ENCODE data around the gene AGXT. TPM values are rescaled to one million over a fixed set of nuclear protein-coding genes. Genes with fewer than 3 reads are reported as not detected.

Gene AGXT
- total RNA-seq, 1 experiment from 2014 or later: not detected

DNA sequence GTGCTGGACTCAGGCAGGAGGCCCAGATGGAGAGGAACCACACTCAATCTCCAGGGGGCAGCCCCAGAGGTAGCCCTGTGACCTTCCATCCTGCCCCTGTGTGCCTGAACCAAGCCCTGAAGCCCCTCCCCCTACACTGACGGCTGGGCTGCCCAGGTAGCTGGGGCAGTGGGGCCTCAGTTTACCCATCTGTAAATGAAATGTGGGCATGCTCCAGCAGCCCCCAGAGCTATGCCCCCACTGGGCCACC lies 53.3 kb downstream of the AGXT start:
- Histone ChIP-seq H3K4me1 (ENCODE audit: low read length) (peaks cover 3% of the 10 kb centered on the region), H4K20me1 (ENCODE audit: insufficient read depth, low read depth, low read length) (peaks cover 9% of the 10 kb centered on the region; the same call in 1 of the 2 replicates), H3K9ac (ENCODE audit: low read length) (no peak overlapping the region), H3K27me3 (ENCODE audit: low read length) (no peaks in the 10 kb centered on the region), H3K9me2 (replicated peaks; ENCODE audit: insufficient read depth, low read length) (no peaks in the 10 kb centered on the region), H3K4me2 (ENCODE audit: low read depth, low read length, poor library complexity, severe bottlenecking) (no peak overlapping the region), H3K4me3 (ENCODE audit: low read length) (no peak overlapping the region), H3K36me3 (ENCODE audit: insufficient read depth, low read length) (no peaks in the 10 kb centered on the region), H3K27ac (ENCODE audit: low read length) (no peak overlapping the region), H3K9me3 (ENCODE audit: low read length) (no peaks in the 10 kb centered on the region), H3K79me2 (ENCODE audit: low read length) (no peaks in the 10 kb centered on the region), H2AFZ (ENCODE audit: low read length) (no peak overlapping the region)
- DNase-seq: no peak

DNA sequence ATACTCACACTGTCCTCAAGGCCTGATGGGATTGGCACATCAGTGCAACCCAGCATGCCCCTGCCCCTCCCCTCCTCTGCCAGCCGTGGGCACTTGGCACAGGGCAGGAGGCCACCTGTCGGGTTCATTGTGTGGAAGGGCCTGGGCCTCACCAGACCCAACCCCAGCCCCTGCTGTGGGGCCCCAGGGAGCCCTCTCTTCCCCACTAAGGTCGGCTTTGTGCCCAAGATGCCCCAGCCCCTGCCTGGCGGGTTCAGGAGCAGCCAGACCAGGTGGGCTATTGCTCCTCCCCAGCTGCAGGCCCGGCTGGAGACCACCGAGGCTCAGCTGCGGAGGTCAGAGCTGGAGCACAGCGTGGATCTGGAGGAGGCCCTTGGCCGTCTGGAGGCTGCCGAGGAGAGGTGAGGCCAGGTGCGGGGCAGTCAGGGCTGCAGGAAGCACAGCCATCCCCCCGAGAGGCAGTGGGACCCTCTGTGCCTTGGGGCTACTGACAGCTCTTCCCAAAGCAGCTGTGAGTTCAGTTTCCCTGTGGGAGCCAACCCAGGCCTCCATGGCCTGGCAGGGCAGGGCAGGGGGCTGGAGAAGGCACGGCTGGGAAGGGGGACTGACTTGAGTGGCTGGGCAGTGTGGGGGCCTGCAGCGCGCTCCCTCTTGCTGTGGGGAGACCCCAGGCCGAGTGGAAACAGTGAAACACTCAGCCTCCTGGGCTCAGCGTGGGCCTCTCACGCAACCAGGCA lies 53.8 kb downstream of the AGXT start:
- Histone ChIP-seq H2AFZ (ENCODE audit: low read length) (no peak overlapping the region), H3K36me3 (ENCODE audit: insufficient read depth, low read length) (no peaks in the 10 kb centered on the region), H3K4me1 (ENCODE audit: low read length) (no peaks in the 10 kb centered on the region), H3K27me3 (ENCODE audit: low read length) (no peaks in the 10 kb centered on the region), H3K79me2 (ENCODE audit: low read length) (no peaks in the 10 kb centered on the region), H3K4me2 (ENCODE audit: low read depth, low read length, poor library complexity, severe bottlenecking) (no peak overlapping the region), H3K27ac (ENCODE audit: low read length) (no peak overlapping the region), H3K9ac (ENCODE audit: low read length) (no peak overlapping the region), H3K9me3 (ENCODE audit: low read length) (no peaks in the 10 kb centered on the region), H4K20me1 (ENCODE audit: insufficient read depth, low read depth, low read length) (peaks cover 6% of the 10 kb centered on the region; the same call in 1 of the 2 replicates), H3K4me3 (ENCODE audit: low read length) (no peak overlapping the region), H3K9me2 (replicated peaks; ENCODE audit: insufficient read depth, low read length) (no peaks in the 10 kb centered on the region)
- DNase-seq: no peak

DNA sequence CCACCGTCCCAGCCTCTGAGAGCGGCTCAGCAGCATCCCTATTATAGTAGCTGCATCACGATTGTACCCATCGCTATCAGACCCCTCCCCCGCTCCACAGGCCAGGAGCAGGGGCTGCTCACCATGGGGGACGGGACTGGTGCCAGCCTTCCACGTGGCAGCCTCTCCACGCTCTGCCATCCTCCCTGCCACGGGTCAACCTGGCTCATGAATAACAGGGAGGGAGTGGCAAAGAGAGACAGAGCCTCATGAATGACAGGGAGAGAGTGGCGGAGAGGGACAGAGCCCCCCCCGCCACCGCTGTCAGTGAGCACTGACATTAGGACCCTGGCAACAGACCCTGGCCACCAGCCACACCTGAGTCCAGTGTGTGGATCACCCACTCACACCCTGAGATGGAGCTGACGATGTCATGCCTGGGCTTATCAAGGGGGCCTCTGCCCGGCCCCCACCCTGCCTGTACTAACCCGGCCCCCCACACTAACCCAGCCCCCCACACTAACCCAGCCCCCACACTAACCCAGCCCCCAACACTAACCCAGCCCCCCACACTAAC lies 54.4 kb downstream of the AGXT start:
- DNase-seq: no peak
- H3K27ac ChIP-seq (ENCODE audit: low read length): no peak overlapping the region
- no peaks in the 10 kb centered on the region for H3K79me2 ChIP-seq (ENCODE audit: low read length)
- no peaks in the 10 kb centered on the region for H3K36me3 ChIP-seq (ENCODE audit: insufficient read depth, low read length)
- peaks cover 3% of the 10 kb centered on the region; the same call in 1 of the 2 replicates for H4K20me1 ChIP-seq (ENCODE audit: insufficient read depth, low read depth, low read length)
- H3K9me2 ChIP-seq (replicated peaks; ENCODE audit: insufficient read depth, low read length): no peaks in the 10 kb centered on the region
- H3K4me2 ChIP-seq (ENCODE audit: low read depth, low read length, poor library complexity, severe bottlenecking): no peak overlapping the region
- H3K9ac ChIP-seq (ENCODE audit: low read length): no peak overlapping the region
- no peaks in the 10 kb centered on the region for H3K9me3 ChIP-seq (ENCODE audit: low read length)
- no peak overlapping the region for H3K4me3 ChIP-seq (ENCODE audit: low read length)
- no peaks in the 10 kb centered on the region for H3K4me1 ChIP-seq (ENCODE audit: low read length)
- no peaks in the 10 kb centered on the region for H3K27me3 ChIP-seq (ENCODE audit: low read length)
- no peak overlapping the region for H2AFZ ChIP-seq (ENCODE audit: low read length)

DNA sequence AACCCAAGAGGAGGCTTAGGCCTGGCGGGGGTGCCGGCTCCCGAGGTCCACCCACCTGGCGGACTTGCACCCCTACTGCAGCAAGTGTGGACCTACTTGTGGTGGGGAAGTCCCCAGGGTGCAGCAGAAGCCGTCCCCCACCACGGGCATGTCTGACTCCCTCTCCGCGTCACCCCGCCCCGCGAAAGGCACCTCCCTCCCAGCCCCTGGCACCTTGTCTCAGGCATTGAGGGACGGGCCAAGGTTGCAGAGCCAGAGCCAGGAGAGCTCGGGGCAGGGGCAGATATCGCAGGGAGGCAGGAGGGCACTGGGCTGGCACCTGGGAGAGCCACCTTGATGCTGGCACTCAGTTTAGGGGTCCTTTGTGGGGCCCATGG lies 56.6 kb downstream of the AGXT start:
- no peak overlapping the region for H3K27ac ChIP-seq (ENCODE audit: low read length)
- H3K4me1 ChIP-seq (ENCODE audit: low read length): no peaks in the 10 kb centered on the region
- no peaks in the 10 kb centered on the region for H3K9me2 ChIP-seq (replicated peaks; ENCODE audit: insufficient read depth, low read length)
- H3K27me3 ChIP-seq (ENCODE audit: low read length): no peaks in the 10 kb centered on the region
- no peak overlapping the region for H2AFZ ChIP-seq (ENCODE audit: low read length)
- no peaks in the 10 kb centered on the region for H3K79me2 ChIP-seq (ENCODE audit: low read length)
- H3K4me2 ChIP-seq (ENCODE audit: low read depth, low read length, poor library complexity, severe bottlenecking): no peak overlapping the region
- H3K36me3 ChIP-seq (ENCODE audit: insufficient read depth, low read length): no peaks in the 10 kb centered on the region
- no peak overlapping the region for H3K4me3 ChIP-seq (ENCODE audit: low read length)
- H4K20me1 ChIP-seq (ENCODE audit: insufficient read depth, low read depth, low read length): peaks cover 7% of the 10 kb centered on the region; the same call in 1 of the 2 replicates
- H3K9me3 ChIP-seq (ENCODE audit: low read length): no peaks in the 10 kb centered on the region
- DNase-seq: no peak
- no peak overlapping the region for H3K9ac ChIP-seq (ENCODE audit: low read length)

DNA sequence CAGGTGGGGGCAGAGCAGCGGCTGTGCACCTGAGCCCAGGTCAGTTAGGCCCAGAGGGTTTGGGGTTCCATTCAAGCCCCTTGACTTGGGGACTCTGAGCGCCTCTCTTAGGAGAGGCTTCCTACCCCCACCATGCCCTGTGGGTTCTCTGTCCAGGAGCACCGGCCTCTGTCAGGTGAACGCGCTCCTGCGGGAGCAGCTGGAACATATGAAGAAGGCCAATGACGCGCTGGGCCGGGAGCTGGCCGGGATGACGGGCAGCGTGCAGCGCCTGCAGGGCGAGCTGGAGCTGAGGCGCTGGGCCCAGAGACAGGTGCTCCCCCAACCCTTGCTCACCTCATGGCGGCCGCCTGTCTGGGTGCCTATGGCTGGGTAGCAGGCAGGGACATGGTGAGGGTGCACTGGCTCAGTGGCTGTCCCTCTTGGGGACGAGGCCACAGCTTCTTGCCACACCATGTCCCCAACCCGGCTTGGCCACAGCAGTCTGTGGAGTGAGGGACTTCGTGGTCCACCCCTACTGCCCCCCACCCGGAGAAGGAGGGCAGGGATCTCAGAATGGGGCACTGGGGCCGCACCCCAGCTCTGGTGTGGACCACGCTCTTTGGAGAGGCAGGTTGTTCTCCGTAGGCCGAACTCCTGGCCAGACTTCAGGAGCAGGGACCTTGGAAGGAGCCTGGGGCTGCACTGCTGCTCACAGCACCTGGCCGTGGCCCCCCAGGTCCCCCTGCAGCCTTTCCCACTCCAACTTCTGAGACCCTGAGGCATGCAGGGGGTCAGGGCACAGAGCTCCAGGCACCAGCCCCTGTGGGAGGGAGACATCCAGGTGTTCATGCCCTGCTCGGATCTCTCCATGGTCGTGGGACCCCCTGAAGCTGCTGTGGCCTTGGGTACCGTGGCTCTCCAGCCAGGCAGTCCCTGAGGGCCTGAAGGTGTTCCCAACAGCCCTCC lies 57.2 kb downstream of the AGXT start:
- Histone ChIP-seq H3K79me2 (ENCODE audit: low read length) (no peaks in the 10 kb centered on the region), H3K9me3 (ENCODE audit: low read length) (no peaks in the 10 kb centered on the region), H4K20me1 (ENCODE audit: insufficient read depth, low read depth, low read length) (peaks cover 7% of the 10 kb centered on the region; the same call in 1 of the 2 replicates), H3K9ac (ENCODE audit: low read length) (no peak overlapping the region), H3K4me2 (ENCODE audit: low read depth, low read length, poor library complexity, severe bottlenecking) (no peak overlapping the region), H3K27ac (ENCODE audit: low read length) (no peak overlapping the region), H3K9me2 (replicated peaks; ENCODE audit: insufficient read depth, low read length) (no peaks in the 10 kb centered on the region), H2AFZ (ENCODE audit: low read length) (no peak overlapping the region), H3K36me3 (ENCODE audit: insufficient read depth, low read length) (no peaks in the 10 kb centered on the region), H3K27me3 (ENCODE audit: low read length) (no peaks in the 10 kb centered on the region), H3K4me3 (ENCODE audit: low read length) (no peak overlapping the region), H3K4me1 (ENCODE audit: low read length) (no peaks in the 10 kb centered on the region)
- no peak for DNase-seq

DNA sequence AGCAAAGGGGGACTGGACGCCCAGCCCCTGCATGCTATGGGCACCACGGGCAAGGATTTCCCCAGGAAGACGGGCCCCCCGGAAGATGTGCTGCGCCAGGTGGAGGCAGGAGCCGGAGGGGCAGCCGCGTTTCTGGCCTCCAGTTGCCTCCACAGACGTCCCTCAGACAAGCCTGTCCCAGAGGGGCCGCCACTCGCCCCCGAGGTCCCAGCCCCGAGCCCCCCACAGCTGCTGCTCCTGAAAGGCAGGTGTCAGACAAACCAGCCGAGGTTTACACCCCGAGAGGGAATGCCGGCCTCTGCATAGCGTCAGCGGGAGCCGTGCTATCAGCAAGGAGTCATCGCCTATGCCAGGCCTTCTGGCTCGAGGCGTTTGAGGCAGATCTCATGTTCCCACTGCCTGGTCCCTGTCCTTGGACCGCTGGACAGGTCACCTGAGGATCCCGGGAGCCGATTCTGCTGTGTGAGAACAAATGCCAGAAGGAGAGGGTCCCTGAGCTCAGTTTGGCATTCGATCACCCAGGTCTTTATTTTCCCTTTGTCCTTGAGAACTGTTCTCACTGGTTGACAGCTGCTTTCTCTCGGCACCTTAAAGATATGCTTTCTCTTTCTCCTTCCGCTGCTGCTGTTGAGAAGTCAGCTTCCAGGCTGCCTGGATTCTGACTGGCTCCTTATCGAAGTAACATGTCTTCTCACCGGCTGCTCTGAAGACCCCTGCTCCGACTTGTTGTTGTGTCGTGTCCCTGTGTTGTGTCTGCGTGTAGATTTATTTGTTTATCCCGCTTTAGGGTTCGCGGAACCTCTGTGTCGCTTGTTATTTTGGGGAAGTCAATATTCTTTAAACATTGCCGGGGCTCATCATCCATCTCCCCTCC lies 58.1 kb downstream of the AGXT start:
- Histone ChIP-seq H3K27me3 (ENCODE audit: low read length) (no peaks in the 10 kb centered on the region), H3K4me3 (ENCODE audit: low read length) (no peak overlapping the region), H3K79me2 (ENCODE audit: low read length) (no peaks in the 10 kb centered on the region), H3K4me1 (ENCODE audit: low read length) (no peaks in the 10 kb centered on the region), H2AFZ (ENCODE audit: low read length) (no peak overlapping the region), H3K9me2 (replicated peaks; ENCODE audit: insufficient read depth, low read length) (no peaks in the 10 kb centered on the region), H3K9me3 (ENCODE audit: low read length) (no peaks in the 10 kb centered on the region), H3K27ac (ENCODE audit: low read length) (no peak overlapping the region), H3K4me2 (ENCODE audit: low read depth, low read length, poor library complexity, severe bottlenecking) (no peak overlapping the region), H4K20me1 (ENCODE audit: insufficient read depth, low read depth, low read length) (peaks cover 7% of the 10 kb centered on the region; the same call in 1 of the 2 replicates), H3K9ac (ENCODE audit: low read length) (no peak overlapping the region), H3K36me3 (ENCODE audit: insufficient read depth, low read length) (no peaks in the 10 kb centered on the region)
- no peak for DNase-seq

DNA sequence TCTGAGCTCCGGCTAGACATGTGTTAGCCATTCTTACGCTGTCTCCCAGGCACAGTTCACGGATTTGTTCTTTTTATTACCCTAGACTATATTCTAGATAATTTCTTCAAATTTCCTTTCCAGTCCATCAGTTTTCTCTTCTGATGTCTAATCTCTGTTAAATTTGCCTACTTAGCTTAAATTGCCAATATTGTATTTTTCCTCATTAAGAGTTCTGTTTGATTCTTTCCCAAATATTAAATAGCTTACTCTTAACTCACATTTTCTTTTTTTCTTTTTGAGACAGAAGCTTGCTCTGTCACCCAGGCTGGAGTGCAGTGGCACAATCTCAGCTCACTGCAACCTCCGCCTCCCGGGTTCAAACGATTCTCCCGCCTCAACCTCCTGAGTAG lies 58.8 kb downstream of the AGXT start:
- Histone ChIP-seq H4K20me1 (ENCODE audit: insufficient read depth, low read depth, low read length) (peaks cover 4% of the 10 kb centered on the region; the same call in 1 of the 2 replicates), H3K9me3 (ENCODE audit: low read length) (no peaks in the 10 kb centered on the region), H3K9ac (ENCODE audit: low read length) (no peak overlapping the region), H3K9me2 (replicated peaks; ENCODE audit: insufficient read depth, low read length) (no peaks in the 10 kb centered on the region), H3K4me3 (ENCODE audit: low read length) (no peak overlapping the region), H3K27me3 (ENCODE audit: low read length) (no peaks in the 10 kb centered on the region), H3K4me2 (ENCODE audit: low read depth, low read length, poor library complexity, severe bottlenecking) (no peak overlapping the region), H2AFZ (ENCODE audit: low read length) (no peak overlapping the region), H3K79me2 (ENCODE audit: low read length) (no peaks in the 10 kb centered on the region), H3K4me1 (ENCODE audit: low read length) (no peaks in the 10 kb centered on the region), H3K36me3 (ENCODE audit: insufficient read depth, low read length) (no peaks in the 10 kb centered on the region), H3K27ac (ENCODE audit: low read length) (no peak overlapping the region)
- no peak for DNase-seq

Measured in Karpas-422 (cell line).